ENCODE measurements around the gene TIA1. TPM values are rescaled to one million over a fixed set of nuclear protein-coding genes. Genes with fewer than 3 reads are reported as not detected.

Gene TIA1
- total and polyA plus RNA-seq, 5 experiments from 2014 or later, result 37.0 to 202 (median 62.6) TPM

DNA sequence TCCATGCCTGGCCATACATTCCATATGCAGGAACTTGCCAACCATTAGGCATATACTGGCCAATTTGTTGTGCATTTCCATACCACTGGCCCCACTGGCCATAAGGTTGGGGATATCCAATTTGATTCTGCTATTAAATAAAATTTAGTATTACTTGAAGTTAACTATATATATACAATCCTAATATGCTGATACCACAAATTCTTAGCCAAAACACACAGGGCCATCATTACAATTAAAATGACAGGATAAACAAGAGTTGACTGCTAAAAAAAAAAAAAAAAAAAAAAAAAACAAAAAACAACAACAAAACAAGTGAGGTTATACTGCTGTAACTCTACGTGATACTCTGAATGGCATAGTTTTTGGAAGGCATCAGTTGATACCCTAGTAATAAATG, 34.1 kb downstream of the TIA1 start:
- H3K4me1 Mint-ChIP-seq, result peaks cover 0 to 3% (median 0%) of the 10 kb centered on the region in 4 donors
- no peak overlapping the region for H3K4me3 Mint-ChIP-seq
- POLR2A ChIA-PET, result no interaction called here
- H3K9me3 Mint-ChIP-seq, result no peaks in the 10 kb centered on the region
- DNase-seq, result no peak
- ATAC-seq, result no peak
- H3K27ac Mint-ChIP-seq, result peak overlapping the region in 2 of 10 donors; percentile 21 to 71
- H3K27me3 Mint-ChIP-seq, result no peaks in the 10 kb centered on the region
- peaks cover 0 to 74% (median 11%) of the 10 kb centered on the region in 3 donors for H3K36me3 Mint-ChIP-seq

DNA sequence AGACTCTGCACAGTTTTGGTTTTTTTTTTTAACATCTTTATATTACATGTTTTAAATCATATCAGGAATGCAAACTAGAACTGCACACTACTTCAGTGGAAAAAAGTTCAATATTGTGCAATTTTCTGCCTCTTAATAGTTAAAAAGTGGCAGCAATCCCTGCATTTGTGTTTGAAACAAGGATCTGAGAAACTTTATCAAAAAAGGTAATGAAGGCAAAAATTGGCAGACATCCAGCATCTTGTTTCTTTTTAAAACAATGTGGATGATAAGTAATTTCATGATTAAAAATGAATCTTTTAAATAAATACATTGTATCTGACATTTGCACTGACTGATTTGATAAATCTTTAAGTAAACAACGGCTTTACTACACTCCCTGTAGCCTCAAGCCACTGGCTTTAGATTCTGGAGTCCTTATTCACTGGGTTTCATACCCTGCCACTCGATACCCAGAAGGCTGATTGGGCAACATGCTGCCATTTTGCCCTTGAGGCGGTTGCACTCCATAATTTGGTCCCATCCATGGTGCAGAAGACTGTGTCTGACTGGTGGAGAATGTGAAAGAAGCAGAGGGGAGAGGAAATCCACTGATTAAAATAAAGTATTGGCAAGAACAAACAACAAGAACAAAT, 36.0 kb downstream of the TIA1 start:
- peaks cover 0 to 58% (median 8%) of the 10 kb centered on the region in 3 donors for H3K36me3 Mint-ChIP-seq
- peaks cover 0 to 2% (median 0%) of the 10 kb centered on the region in 4 donors for H3K4me1 Mint-ChIP-seq

DNA sequence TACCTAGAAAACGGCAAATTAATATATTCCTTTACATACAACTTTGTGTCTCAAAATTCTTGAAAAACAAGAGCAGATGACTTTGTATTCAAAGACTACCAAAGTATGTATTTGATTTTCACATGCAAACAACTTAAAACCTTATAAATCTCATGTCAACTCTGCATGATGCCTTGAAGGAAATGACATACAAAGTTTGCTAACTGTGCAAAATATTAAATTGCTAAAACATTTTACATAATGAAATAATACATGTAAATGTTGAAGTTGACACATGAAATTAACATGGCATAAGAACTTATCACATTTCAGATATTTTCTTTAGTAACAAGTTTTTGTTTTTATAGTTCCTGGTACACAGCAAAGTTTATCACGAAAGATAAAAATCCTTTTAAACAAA, 36.8 kb downstream of the TIA1 start:
- Mint-ChIP-seq H3K36me3 (peaks cover 0 to 52% (median 8%) of the 10 kb centered on the region in 3 donors), H3K27ac (peak overlapping the region in 3 of 10 donors; percentile 23 to 82 (median 60)), H3K4me1 (peaks cover 0 to 2% (median 0%) of the 10 kb centered on the region in 4 donors), H3K4me3 (no peak overlapping the region), H3K9me3 (no peaks in the 10 kb centered on the region), H3K27me3 (no peaks in the 10 kb centered on the region)
- no peak for DNase-seq
- POLR2A ChIA-PET, result no interaction called here
- ATAC-seq, result no peak

More for the DNA sequence above, 36.0 kb downstream of the TIA1 start:
- Mint-ChIP-seq H3K9me3 (no peaks in the 10 kb centered on the region), H3K4me3 (no peak overlapping the region), H3K27ac (peak overlapping the region in 7 of 10 donors; percentile 11 to 77 (median 57)), H3K27me3 (no peaks in the 10 kb centered on the region)
- DNase-seq (no peak), ATAC-seq (no peak)
- POLR2A ChIA-PET, result interaction anchor here (0.7 kb wide), 1 partner anchor 416 kb away, joined by 4 read pairs; no protein-coding TSS in a partner anchor

DNA sequence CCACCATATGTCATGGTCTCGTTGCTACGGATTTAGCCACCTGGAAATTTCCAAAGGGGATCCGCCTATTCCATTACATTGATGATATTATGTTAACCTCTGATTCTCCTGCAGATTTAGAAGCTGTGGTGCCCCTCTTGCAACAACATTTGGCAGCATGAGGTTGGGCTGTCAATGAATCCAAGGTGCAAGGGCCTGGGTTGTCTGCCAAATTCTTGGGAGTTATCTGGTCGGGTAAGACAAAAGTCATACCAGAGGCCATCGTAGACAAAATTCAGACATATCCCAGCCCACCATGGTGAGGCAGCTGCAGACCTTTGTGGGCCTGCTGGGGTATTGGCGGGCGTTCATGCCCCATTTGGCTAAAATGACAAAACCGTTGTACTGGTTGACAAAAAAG, 44.0 kb downstream of the TIA1 start:
- Mint-ChIP-seq H3K36me3 (peaks cover 0 to 2% (median 0%) of the 10 kb centered on the region in 3 donors), H3K4me1 (no peaks in the 10 kb centered on the region), H3K27ac (no peak overlapping the region), H3K27me3 (no peaks in the 10 kb centered on the region), H3K4me3 (no peak overlapping the region), H3K9me3 (no peaks in the 10 kb centered on the region)
- no peak for ATAC-seq
- no peak for DNase-seq
- POLR2A ChIA-PET, result no interaction called here

DNA sequence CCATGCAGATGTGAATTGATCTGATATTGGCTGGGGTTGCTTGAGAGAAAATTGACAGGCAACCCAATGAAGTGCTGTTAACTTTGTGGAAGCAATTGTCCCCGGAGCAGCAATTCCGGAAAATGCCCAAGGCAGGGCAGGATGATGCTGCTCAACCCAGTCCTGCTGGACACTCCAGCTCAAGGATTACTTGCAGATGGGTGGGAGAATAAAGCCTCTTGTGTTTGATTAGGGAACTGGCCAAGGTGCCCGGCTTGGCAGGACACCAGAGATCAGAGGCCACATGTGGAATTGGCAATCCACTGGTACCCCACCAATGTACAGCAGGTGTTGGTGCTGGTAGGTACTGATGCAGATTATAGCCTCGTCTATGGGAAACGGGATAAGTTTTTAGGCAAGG, 45.3 kb downstream of the TIA1 start:
- POLR2A ChIA-PET, result interaction anchor here (2.0 kb wide), 1 partner anchor 13 kb away, joined by 8 read pairs; the partner anchor contains the start of gene C2orf42
- Mint-ChIP-seq H3K27me3 (peaks cover 0 to 1% (median 0%) of the 10 kb centered on the region in 5 donors), H3K4me3 (no peak overlapping the region), H3K9me3 (no peaks in the 10 kb centered on the region), H3K36me3 (no peaks in the 10 kb centered on the region), H3K4me1 (peaks cover 0 to 2% (median 0%) of the 10 kb centered on the region in 4 donors), H3K27ac (no peak overlapping the region)
- ATAC-seq (no peak), DNase-seq (no peak)

DNA sequence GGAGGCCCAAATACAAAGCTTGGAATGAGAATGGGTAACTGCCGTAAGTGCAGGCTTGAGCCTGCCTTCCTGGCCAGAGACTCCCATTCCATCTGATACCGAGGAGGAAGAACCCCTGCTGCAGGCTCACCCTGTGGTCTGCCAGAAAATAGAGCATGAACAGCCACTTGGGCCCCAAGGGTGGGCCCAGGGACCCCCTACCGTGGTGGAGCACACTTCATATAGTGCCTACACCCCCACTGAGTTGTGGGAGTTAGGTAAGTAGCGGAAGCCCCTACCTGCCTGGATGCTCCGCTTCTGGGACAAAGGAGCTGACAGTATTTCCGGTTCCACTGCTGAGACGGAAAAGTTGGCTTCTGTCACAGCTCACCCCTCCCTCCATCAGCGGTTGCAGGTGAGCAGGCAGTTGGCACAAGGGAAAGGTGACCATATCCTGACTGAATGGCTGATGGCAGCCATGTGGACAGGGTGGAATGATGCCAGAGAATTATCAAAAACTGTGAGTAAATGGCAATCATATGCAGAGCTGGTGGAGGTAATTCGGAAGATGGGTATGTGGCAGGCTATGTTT, 46.1 kb downstream of the TIA1 start:
- H3K27ac Mint-ChIP-seq, result peak overlapping the region in 2 of 10 donors; percentile 3 to 13
- no peaks in the 10 kb centered on the region for H3K36me3 Mint-ChIP-seq
- H3K27me3 Mint-ChIP-seq, result peaks cover 0 to 1% (median 0%) of the 10 kb centered on the region in 5 donors
- H3K4me3 Mint-ChIP-seq, result no peak overlapping the region
- no peak for DNase-seq
- ATAC-seq, result no peak
- POLR2A ChIA-PET, result interaction anchor here (2.0 kb wide), 1 partner anchor 12 kb away, joined by 8 read pairs; the partner anchor contains the start of gene C2orf42
- H3K9me3 Mint-ChIP-seq, result no peaks in the 10 kb centered on the region
- peaks cover 0 to 2% (median 0%) of the 10 kb centered on the region in 4 donors for H3K4me1 Mint-ChIP-seq

DNA sequence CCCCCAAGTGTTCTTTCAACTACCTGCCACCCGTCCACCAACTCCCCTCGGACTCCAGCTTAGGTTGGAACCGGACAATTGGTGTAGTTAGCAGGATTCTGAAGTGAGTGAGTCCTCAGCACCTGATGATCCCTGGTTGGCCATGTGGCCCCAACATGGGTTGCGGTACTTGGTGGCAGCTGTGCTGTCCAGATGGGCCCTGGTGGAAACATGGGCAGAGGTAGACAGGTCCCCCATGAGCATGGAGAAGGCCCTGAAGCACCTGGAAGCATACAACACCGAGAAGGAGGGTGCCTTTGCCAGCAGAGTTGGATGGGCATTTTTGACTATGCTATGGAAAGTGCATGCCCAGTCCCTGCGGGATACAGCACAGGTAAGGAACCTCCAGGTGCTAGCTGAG, 46.6 kb downstream of the TIA1 start:
- Mint-ChIP-seq H3K4me1 (peaks cover 0 to 2% (median 0%) of the 10 kb centered on the region in 4 donors), H3K27ac (peak overlapping the region in 1 of 10 donors; percentile 3), H3K4me3 (no peak overlapping the region), H3K36me3 (no peaks in the 10 kb centered on the region), H3K27me3 (peaks cover 0 to 1% (median 0%) of the 10 kb centered on the region in 5 donors), H3K9me3 (no peaks in the 10 kb centered on the region)
- DNase-seq (no peak), ATAC-seq (no peak)
- POLR2A ChIA-PET, result interaction anchor here (2.0 kb wide), 1 partner anchor 11 kb away, joined by 8 read pairs; the partner anchor contains the start of gene C2orf42

DNA sequence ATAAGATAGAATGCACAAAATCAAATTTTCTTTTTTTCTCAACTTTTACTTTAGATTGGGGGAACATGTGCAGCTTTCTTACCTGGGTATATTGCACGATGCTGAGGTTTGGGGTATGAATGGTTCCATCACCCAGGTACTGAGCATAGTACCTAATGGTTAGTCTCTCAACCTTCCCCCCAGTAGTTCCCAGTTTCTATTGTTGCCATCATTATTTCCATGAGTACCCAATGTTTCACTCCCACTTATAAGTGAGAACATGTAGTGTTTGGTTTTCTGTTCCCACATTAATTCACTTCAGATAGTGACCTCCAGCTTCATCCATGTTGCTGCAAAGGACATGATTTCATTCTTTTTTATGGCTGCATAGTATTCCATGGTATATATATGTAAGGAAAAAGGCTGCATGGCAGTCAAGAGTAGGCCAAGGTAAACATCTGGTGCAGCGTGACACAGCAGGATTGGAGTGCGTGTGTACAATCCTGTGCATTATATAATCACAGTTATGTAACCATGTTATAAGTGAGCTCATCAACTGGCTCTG, 47.1 kb downstream of the TIA1 start:
- Mint-ChIP-seq H3K4me1 (peaks cover 0 to 2% (median 0%) of the 10 kb centered on the region in 4 donors), H3K27ac (no peak overlapping the region), H3K27me3 (peaks cover 0 to 1% (median 0%) of the 10 kb centered on the region in 5 donors), H3K9me3 (no peaks in the 10 kb centered on the region), H3K4me3 (no peak overlapping the region), H3K36me3 (no peaks in the 10 kb centered on the region)
- ATAC-seq (no peak), DNase-seq (no peak)
- POLR2A ChIA-PET, result interaction anchor here (0.8 to 2.0 kb wide), 2 partner anchors 11 to 18 kb away, joined by 8 read pairs; partner anchors contain the start of gene C2orf42

DNA sequence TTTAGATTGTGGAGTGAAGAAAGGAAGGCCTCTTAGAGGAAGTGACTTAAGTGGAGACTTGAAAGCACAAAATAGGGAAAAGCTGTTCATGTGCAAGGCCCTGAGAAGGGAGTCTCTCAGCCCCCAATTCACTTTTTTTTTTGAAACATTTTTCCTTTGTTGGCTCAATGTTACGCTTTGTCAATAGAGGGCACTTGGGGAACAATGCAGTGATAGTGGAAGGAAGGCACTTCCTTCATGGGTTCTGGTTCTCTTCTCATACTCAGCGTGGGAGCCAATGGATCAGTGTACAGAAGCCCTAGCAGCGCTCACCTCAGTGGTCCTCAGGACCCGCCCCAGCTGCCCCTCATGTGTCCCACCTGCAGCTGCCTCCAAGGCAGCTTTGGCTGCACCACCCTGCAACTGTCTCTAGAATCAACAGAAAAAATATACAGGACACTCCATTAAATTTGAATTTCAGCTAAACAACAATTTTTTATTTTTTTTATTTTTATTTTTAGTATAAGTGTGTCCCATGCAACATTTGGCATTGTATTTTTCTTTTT, 49.0 kb downstream of the TIA1 start:
- DNase-seq (no peak), ATAC-seq (no peak)
- Mint-ChIP-seq H3K27me3 (peaks cover 0 to 1% (median 0%) of the 10 kb centered on the region in 5 donors), H3K27ac (no peak overlapping the region), H3K36me3 (no peaks in the 10 kb centered on the region), H3K9me3 (no peaks in the 10 kb centered on the region), H3K4me1 (peaks cover 0 to 2% (median 0%) of the 10 kb centered on the region in 4 donors), H3K4me3 (no peak overlapping the region)
- POLR2A ChIA-PET, result interaction anchor here (1.1 kb wide), 1 partner anchor 18 kb away, joined by 3 read pairs; no protein-coding TSS in a partner anchor

DNA sequence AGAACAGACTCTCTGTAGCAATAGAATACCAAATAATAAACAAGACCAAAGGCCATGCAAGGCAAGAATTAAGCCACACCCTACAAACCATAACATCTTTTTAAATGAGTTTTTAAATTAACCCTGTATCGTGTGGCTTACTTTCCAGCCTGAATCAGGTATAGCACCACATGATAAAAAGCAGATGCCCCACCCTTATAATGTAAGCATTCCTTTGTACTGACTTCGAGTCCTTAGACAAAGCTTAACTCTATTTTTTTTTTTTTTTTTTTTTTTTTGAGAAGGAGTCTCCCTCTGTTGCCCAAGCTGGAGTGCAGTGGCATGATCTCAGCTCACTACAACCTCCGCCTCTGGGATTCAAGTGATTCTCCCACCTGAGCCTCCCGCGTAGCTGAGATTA, 55.9 kb downstream of the TIA1 start:
- POLR2A ChIA-PET, result interaction anchor here (0.6 to 3.9 kb wide), 8 partner anchors 11 to 285 kb away, joined by 3 to 45 read pairs (median 6); partner anchors contain the start of genes MXD1, PCBP1, PCYOX1 and SNRPG
- Mint-ChIP-seq H3K4me3 (no peak overlapping the region), H3K9me3 (no peaks in the 10 kb centered on the region), H3K4me1 (peaks cover 9 to 25% (median 21%) of the 10 kb centered on the region in 4 donors), H3K27me3 (no peaks in the 10 kb centered on the region), H3K36me3 (peaks cover 0 to 3% (median 0%) of the 10 kb centered on the region in 3 donors), H3K27ac (peak overlapping the region in 1 of 10 donors; percentile 39)
- ATAC-seq, result no peak
- no peak for DNase-seq

DNA sequence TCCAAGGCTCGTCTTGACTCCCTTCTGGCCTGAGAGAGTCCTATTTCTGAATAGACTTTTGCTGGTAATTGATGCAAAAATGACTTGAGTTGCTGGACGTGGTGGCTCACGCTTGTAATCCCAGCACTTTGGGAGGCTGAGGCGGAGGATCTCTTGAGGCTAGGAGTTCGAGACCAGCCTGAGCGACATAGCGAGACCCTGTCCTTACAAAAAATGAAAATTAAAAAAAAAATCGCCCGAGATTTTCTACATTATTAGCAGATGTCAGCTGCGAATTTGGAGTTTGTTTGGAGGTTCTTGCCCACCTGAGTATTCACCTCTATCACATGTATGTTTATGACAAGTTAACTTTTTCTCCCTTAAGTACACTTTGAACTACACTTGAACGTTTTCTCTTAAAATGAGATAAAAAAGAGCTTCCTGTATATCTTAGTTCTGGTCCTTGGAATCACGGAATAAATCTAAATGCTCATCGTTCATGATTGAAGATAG, 57.1 kb downstream of the TIA1 start:
- peak overlapping the region; percentile 96 to 100 (median 99) for H3K27ac Mint-ChIP-seq
- DNase-seq, result no peak
- H3K9me3 Mint-ChIP-seq, result no peaks in the 10 kb centered on the region
- POLR2A ChIA-PET, result interaction anchor here (0.5 to 3.9 kb wide), 35 partner anchors 9 to 1036 kb away, joined by 3 to 45 read pairs (median 5); partner anchors contain the start of genes FAM136A, GMCL1, MXD1 and NFU1
- peak overlapping the region; percentile 88 to 99 (median 96) for H3K4me3 Mint-ChIP-seq
- ATAC-seq, result no peak
- H3K36me3 Mint-ChIP-seq, result peaks cover 0 to 3% (median 0%) of the 10 kb centered on the region in 3 donors
- peaks cover 9 to 25% (median 21%) of the 10 kb centered on the region in 4 donors for H3K4me1 Mint-ChIP-seq
- H3K27me3 Mint-ChIP-seq, result no peaks in the 10 kb centered on the region
